ENCODE measurements around the gene FBXO41. TPM values are rescaled to one million over a fixed set of nuclear protein-coding genes. Genes with fewer than 3 reads are reported as not detected.

The FBXO41 gene
- total RNA-seq, 1 donor from 2014 or later, result 2.1 TPM

DNA sequence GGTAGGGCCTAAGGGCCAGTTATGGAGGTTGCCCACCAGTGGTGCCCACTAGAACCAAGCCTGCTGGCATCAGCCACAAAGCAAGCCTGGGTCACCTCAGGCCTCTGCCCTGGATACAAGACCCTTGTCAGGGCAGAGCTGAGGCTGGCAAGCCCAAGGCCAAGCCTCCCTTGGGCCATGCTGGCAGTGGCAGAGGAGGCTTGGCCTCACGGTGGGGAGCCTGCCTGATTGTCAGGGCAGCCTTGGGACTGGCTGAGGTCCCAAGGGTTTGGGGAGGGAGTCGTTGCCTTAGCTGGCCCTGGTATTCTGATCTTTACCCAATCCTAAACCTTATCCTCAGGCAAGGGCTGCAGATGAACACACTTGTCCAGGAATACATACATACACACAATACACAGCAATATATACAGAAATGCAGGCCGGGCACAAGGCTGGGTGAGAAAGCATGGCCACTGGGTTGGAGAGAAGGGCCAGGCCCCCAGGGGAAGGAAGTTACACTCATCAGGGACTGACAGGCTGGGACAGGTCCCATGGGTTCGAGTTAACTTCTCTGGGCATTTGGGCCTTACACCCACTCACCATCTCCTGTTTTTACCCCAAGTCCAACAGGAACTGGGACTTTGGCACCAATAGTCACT lies 29.2 kb downstream of the FBXO41 start:
- H3K36me3 ChIP-seq, result peaks cover 43% of the 10 kb centered on the region
- ATAC-seq, result no peak

DNA sequence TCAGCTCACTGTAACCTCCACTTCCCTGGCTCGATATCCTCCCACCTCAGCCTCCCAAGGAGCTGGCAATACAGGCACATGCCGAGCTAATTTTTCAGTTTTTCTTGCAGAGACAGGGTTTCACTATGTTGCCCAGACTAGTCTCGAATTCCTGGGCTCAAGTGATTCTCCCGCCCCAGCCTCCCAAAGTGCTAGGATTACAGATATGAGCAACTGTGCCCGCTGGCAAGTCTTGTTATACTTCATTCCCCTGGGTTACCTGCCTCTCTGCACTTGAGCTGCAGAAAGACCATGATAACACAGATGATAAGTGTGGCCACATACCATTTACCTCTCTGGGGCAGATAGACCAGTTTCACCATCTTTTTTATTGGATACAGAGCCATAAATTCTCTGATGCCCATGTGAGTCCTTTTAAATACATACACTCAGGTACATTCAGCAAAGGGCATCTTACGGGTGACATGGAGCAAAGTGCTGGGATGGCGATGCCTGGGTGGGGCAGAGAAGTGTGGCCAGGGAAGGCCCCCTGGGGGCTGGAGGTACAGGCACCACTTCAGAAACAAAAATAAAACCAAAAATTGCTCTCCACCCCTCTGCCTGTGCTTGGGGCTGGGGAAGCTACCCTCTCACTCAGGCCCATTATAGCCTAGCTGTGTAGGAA lies 29.8 kb downstream of the FBXO41 start:
- DNase-seq, result peak; percentile 9
- Histone ChIP-seq H3K9me3 (no peaks in the 10 kb centered on the region), H3K27me3 (no peaks in the 10 kb centered on the region), H3K4me1 (no peaks in the 10 kb centered on the region), H3K36me3 (peaks cover 49% of the 10 kb centered on the region), H3K4me3 (no peak overlapping the region), H3K27ac (no peak overlapping the region)
- no peak for ATAC-seq
- intact Hi-C loops (cut with DNase I), result no loop called here
- TF ChIP-seq, protein P1, sequence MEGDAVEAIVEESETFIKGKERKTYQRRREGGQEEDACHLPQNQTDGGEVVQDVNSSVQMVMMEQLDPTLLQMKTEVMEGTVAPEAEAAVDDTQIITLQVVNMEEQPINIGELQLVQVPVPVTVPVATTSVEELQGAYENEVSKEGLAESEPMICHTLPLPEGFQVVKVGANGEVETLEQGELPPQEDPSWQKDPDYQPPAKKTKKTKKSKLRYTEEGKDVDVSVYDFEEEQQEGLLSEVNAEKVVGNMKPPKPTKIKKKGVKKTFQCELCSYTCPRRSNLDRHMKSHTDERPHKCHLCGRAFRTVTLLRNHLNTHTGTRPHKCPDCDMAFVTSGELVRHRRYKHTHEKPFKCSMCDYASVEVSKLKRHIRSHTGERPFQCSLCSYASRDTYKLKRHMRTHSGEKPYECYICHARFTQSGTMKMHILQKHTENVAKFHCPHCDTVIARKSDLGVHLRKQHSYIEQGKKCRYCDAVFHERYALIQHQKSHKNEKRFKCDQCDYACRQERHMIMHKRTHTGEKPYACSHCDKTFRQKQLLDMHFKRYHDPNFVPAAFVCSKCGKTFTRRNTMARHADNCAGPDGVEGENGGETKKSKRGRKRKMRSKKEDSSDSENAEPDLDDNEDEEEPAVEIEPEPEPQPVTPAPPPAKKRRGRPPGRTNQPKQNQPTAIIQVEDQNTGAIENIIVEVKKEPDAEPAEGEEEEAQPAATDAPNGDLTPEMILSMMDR (IDR thresholded peaks at IDR 0.05), result no peak

More for the DNA sequence above, 29.2 kb downstream of the FBXO41 start:
- H3K4me1 ChIP-seq, result no peaks in the 10 kb centered on the region
- TF ChIP-seq, protein P1 (IDR thresholded peaks at IDR 0.05), result no peak
- intact Hi-C loops (cut with DNase I), result no loop called here
- DNase-seq, result peak; percentile 53
- H3K9me3 ChIP-seq, result no peaks in the 10 kb centered on the region
- H3K27ac ChIP-seq, result no peak overlapping the region
- no peaks in the 10 kb centered on the region for H3K27me3 ChIP-seq
- no peak overlapping the region for H3K4me3 ChIP-seq

DNA sequence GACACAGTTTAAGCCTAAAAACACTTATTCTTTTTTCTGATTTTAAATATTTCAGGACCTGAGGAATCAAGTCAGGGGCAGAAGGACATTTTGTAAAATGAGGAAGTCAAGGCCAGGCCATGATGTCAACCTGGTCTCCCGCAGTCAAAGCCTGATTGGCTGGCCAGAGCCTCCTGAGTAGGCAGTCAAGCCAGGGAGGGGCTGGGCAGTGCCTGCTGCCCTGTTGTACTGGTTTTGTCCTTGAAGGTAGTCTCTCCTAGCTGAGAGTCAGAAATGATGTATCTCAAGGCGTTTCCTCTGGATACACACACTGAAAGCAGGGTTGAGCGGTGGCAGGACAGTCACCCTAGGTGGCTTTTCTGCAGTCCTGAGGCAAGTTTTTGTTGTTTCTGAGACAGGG lies 30.4 kb downstream of the FBXO41 start:
- Histone ChIP-seq H3K27ac (no peak overlapping the region), H3K4me3 (no peak overlapping the region), H3K4me1 (no peaks in the 10 kb centered on the region), H3K27me3 (no peaks in the 10 kb centered on the region), H3K9me3 (no peaks in the 10 kb centered on the region), H3K36me3 (peaks cover 55% of the 10 kb centered on the region)
- peak; percentile 44 for ATAC-seq
- DNase-seq, result peak; percentile 44
- intact Hi-C loops (cut with DNase I), result no loop called here
- TF ChIP-seq, protein P1 (IDR thresholded peaks at IDR 0.05), result no peak

DNA sequence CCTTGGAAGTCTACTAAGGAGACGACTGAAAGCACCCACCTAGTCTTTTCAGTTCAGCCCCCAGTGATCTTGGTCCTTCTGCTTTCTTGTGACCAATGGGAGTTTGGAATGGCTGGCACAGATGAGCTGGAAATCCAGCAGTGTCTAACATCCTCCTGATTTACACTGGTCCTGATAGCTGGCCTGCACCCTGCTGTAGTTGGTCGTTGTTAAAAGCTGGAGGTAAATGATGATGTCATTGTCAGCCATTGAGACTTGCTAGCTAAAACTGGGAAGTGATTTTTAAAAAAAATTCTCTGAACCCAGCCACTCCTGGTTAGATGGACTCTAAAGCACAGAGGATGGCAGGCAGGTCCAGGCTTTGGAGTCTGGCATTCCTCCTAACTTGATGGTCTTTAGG lies 30.9 kb downstream of the FBXO41 start:
- Histone ChIP-seq H3K4me1 (no peaks in the 10 kb centered on the region), H3K4me3 (no peak overlapping the region), H3K27ac (no peak overlapping the region), H3K9me3 (no peaks in the 10 kb centered on the region), H3K36me3 (peaks cover 60% of the 10 kb centered on the region), H3K27me3 (no peaks in the 10 kb centered on the region)
- TF ChIP-seq, protein P1 (IDR thresholded peaks at IDR 0.05), result no peak
- DNase-seq (peak; percentile 6), ATAC-seq (no peak)
- intact Hi-C loops (cut with DNase I), result no loop called here

DNA sequence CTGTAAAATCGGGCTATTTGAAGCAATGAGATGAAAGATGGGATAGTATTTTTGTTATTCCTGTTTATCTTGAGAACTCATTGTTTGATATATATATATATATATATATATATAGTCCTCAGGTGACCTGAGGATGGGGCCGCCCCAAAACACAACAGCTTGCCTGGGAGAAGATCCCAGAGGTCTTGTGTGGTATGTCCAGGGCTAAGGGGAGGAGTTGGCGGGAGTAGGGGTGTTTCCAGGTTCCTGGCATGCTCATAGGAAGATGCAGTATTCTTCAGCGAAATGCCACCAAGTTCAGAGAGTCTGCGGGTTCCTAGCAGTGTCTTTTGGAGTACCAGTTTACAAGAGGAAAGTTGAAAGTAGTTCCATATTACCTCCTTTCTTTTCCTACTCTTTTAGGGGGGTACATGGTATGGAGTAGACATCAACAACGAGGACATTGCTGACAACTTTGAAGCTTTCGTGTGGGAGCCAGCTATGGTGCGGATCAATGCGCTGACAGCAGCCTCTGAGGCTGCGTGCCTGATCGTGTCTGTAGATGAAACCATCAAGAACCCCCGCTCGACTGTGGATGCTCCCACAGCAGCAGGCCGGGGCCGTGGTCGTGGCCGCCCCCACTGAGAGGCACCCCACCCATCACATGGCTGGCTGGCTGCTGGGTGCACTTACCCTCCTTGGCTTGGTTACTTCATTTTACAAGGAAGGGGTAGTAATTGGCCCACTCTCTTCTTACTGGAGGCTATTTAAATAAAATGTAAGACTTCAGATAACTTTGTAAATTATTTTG lies 31.8 kb downstream of the FBXO41 start:
- Histone ChIP-seq H3K4me3 (no peak overlapping the region), H3K4me1 (no peaks in the 10 kb centered on the region), H3K36me3 (peaks cover 69% of the 10 kb centered on the region), H3K27ac (no peak overlapping the region), H3K27me3 (no peaks in the 10 kb centered on the region), H3K9me3 (no peaks in the 10 kb centered on the region)
- TF ChIP-seq, protein P1 (IDR thresholded peaks at IDR 0.05), result no peak
- DNase-seq, result peak; percentile 42
- ATAC-seq, result no peak
- intact Hi-C loops (cut with DNase I), result no loop called here
